GM04504 (cell line): ENCODE results near the gene CPLX3.

Experiments used
- DNase-seq: peaks from one replicate; pipeline ENCODE4 v3.0.0-alpha.2; 2012; ENCODE audit warnings: low read depth

CPLX3 gene

GRCh38 chr15:74802290-74802689, 24.1 kb upstream of the CPLX3 start:
- DNase-seq, result no peak

GRCh38 chr15:74802862-74803447, 23.5 kb upstream of the CPLX3 start:
- no peak for DNase-seq

- DNase-seq, result no peak
Observed at GRCh38 chr15:74804935-74805334, 21.5 kb upstream of the CPLX3 start.

GRCh38 chr15:74807282-74807681, 19.1 kb upstream of the CPLX3 start:
- DNase-seq, result no peak

GRCh38 chr15:74808078-74808839, 18.2 kb upstream of the CPLX3 start:
- DNase-seq, result no peak

- no peak for DNase-seq
Observed at GRCh38 chr15:74808840-74809229, 17.6 kb upstream of the CPLX3 start.

GRCh38 chr15:74809242-74809641, 17.2 kb upstream of the CPLX3 start:
- no peak for DNase-seq

- DNase-seq, result no peak
Observed at GRCh38 chr15:74809956-74810355, 16.5 kb upstream of the CPLX3 start.

GRCh38 chr15:74812533-74812932, 13.9 kb upstream of the CPLX3 start, which contains the start of gene LMAN1L:
LMAN1L (plus strand) TSS chr15:74812835; CDS start chr15:74812855, 20 bp downstream.
- no peak for DNase-seq

GRCh38 chr15:74815121-74815934, 11.1 kb upstream of the CPLX3 start:
- DNase-seq, result no peak

- DNase-seq, result no peak
Observed at GRCh38 chr15:74815961-74816360, 10.5 kb upstream of the CPLX3 start.

- no peak for DNase-seq
Observed at GRCh38 chr15:74816624-74817369, 9.6 kb upstream of the CPLX3 start.

GRCh38 chr15:74817370-74817737, 9.1 kb upstream of the CPLX3 start:
- no peak for DNase-seq

- no peak for DNase-seq
Observed at GRCh38 chr15:74820056-74820455, 6.4 kb upstream of the CPLX3 start.

GRCh38 chr15:74821091-74821789, 5.2 kb upstream of the CPLX3 start:
- no peak for DNase-seq

GRCh38 chr15:74821790-74822158, 4.7 kb upstream of the CPLX3 start:
- DNase-seq, result no peak

GRCh38 chr15:74822233-74822632, 4.2 kb upstream of the CPLX3 start:
- no peak for DNase-seq

GRCh38 chr15:74823324-74823723, 3.1 kb upstream of the CPLX3 start:
- DNase-seq, result no peak

- DNase-seq, result no peak
Observed at GRCh38 chr15:74824976-74825375, 1.5 kb upstream of the CPLX3 start.

- no peak for DNase-seq
Observed at GRCh38 chr15:74825866-74826265, 561 bp upstream of the CPLX3 start.

GRCh38 chr15:74826921-74827320, 494 bp downstream of the CPLX3 start:
- DNase-seq, result no peak

- DNase-seq, result no peak
Observed at GRCh38 chr15:74827614-74828013, 1.2 kb downstream of the CPLX3 start.
